Glomerular visceral epithelial cell (primary cell): ENCODE data around the gene ATP6V1G1.

Experiments
- DNase-seq: peaks from one replicate; pipeline ENCODE4 v3.0.0-alpha.2; 2016; ENCODE audit errors: extremely low spot score

ATP6V1G1 gene

GRCh38 chr9:114587345-114588202 is at the start of gene ATP6V1G1:
Gene ATP6V1G1, plus strand, starts transcription at chr9:114587769. Its CDS starts 70 bp downstream, at chr9:114587839.
- DNase-seq: peak; percentile 99

- DNase-seq: no peak
Measured at GRCh38 chr9:114538241-114538640, 49.3 kb upstream of the ATP6V1G1 start.

GRCh38 chr9:114539701-114540380 is 47.7 kb upstream of the ATP6V1G1 start:
- no peak for DNase-seq

DNA sequence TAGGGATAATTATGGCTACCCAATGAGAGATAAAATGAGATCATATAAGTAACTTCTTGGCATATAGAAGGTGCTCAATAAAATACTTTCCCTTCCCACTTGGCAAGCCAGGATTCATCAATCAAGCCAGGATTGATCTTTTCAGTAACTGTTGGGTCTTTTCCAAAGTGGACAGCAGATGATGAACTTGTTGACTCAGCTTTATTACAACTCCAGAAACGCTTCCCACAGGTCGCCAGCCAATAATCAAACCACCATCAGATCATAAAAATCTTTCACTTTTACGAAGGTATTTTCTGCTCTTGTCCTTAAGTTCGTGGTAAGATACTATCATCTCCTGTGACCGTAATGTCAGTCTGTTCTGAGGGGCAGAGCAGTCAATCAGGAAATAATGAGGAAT is 42.5 kb upstream of the ATP6V1G1 start:
- no peak for DNase-seq

- DNase-seq: no peak
Measured at GRCh38 chr9:114546851-114547250, 40.7 kb upstream of the ATP6V1G1 start.

GRCh38 chr9:114549697-114550330 is 37.8 kb upstream of the ATP6V1G1 start:
- no peak for DNase-seq

GRCh38 chr9:114551750-114552685 is 35.6 kb upstream of the ATP6V1G1 start:
- DNase-seq: peak; percentile 96

- no peak for DNase-seq
Measured at GRCh38 chr9:114552706-114553105, 34.9 kb upstream of the ATP6V1G1 start.

DNA sequence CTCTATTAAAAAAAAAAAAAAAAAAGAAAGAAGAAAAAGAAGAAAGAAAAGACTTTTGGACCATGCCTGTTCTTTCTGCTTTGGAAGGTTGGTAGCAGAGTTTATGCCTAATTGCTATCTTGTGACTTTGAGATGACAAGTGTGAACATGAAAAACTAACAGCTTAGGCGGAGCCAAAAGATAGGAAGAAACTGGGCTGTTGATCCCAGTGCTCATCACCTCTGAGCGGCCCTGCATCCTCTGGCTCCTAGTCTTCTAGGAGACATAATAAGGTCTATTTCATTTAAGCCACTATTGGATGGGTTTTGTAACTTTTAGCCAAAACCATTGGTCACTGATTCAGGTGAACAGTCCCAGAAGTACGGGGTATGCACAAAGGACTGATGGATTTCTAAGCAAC is 34.4 kb upstream of the ATP6V1G1 start:
- no peak for DNase-seq

GRCh38 chr9:114555696-114556095 is 31.9 kb upstream of the ATP6V1G1 start:
- no peak for DNase-seq

DNA sequence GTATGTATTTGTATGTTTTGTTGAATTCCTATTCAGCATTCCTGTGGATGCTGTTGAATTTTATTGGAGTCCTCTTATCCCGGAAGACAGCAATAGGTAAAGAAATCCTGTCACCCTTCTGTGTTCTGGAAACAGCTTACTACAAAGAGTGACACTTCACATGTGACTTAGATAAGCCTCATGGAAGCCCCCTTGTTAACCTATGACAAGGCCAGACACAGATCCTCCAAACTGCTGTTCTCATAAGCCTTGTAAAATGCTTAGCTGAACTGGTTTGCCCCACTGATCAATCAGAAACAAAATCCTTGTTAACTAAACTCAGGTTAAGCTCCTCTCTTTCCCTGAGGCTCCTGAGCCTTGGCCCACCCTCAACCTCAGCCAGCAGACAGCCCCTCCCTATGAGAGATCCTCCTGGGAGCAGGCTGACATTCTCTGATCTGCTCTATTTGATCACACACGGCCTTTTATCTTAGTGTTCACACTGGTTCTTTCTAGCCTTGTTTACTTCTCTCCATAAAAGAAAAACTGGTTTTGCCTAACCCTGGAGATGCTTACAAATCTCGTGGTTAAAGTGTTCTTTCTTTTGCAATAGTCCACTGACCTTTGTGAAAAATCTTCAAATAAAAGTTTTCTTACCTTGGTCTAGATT is 29.4 kb upstream of the ATP6V1G1 start:
- no peak for DNase-seq

- no peak for DNase-seq
Measured at GRCh38 chr9:114559830-114560513, 27.6 kb upstream of the ATP6V1G1 start.

DNA sequence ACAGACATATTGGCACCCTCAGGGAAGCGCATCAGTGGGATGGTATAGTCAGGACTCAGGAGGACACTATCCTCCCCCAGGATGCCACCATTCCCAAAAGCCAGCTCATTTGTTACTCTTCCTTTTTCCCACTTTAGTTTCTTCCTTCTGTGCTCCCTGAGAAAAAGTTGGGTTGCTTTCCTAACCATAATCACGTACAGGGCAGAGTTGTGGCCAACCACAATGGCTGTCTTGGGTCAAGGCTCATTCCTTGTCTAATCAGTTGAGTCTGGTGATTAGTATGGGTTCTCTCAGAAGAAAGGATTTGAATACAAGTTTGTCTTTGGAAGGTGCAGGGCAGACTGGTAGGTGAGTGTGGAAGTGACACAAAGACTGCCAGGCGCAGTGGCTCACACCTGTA is 26.6 kb upstream of the ATP6V1G1 start:
- DNase-seq: peak; percentile 59

DNA sequence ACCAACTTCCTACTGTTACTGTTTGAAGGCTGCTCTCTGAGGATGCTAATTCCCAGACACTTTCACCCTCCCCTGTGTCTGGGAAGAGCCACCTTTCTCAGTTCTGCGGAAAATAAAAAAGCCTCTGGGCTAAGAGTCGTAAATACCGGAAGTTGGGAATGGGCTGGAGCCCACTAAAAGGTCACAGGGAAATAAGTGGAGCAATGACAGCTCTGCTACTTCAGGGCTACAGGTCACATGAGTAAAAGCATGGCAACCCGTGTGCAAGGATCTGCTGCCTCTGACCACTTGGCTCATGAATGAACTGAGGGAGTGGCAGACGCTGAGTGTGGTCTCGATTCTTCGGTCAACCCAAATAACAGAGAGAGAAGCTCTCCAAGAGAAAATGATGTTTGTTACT is 25.8 kb upstream of the ATP6V1G1 start:
- DNase-seq: no peak

DNA sequence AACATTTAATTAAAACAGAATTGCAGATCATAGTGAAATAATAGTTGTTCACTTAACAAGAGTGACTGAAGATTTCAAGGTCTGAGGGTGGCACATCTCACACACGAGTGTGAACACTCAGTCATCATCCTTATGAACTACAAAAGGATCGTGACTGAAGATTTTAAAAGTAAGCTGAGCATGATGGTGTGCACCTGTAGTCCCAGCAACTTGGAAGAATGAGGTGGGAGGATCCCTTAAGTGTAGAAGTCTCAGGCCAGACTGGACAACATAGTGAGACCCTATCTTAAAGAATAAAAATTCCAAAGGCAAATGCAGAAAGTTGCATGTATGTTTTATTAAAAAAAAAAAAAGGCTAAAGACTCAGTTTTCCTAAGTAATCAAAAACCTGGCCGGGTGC is 22.4 kb upstream of the ATP6V1G1 start:
- DNase-seq: no peak

- DNase-seq: no peak
Measured at GRCh38 chr9:114570742-114571141, 16.8 kb upstream of the ATP6V1G1 start.

DNA sequence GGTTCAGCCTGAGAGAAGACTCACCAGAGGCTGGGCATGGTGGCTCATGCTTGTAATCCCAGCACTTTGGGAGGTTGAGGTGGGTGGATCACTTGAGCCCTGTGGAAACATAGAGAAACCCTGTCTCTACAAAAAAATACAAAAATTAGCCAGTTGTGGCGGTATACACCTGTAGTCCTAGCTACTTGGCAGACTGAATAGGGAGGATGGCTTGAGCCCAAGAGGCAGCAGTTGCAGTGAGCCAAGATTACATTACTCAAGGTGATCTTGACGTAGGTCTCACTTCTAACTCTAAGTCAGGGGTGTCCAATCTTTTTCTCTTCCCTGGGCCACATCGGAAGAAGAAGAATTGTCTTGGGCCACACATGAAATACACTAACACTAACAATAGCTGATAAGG is 16.2 kb upstream of the ATP6V1G1 start:
- DNase-seq: no peak

- DNase-seq: no peak
Measured at GRCh38 chr9:114572199-114572598, 15.4 kb upstream of the ATP6V1G1 start.

DNA sequence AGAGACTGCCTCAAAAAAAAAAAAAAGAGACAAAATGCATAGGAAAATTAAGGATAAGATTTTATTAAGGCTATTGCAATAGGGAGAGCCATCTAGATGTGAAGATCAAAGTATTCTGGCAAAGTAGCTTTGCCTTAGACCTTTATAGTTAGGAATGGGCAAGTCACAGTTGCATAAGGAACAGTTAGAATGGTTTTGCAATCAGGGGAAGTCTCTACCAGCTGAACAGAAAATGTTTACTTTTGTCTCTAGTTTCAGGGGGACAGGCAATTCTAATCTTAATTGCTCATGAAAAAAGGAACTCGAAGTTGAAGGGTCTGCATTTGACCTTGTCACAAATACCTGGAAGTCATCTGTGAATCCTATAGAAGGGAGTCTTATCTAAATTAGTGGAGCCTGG is 13.1 kb upstream of the ATP6V1G1 start:
- no peak for DNase-seq

DNA sequence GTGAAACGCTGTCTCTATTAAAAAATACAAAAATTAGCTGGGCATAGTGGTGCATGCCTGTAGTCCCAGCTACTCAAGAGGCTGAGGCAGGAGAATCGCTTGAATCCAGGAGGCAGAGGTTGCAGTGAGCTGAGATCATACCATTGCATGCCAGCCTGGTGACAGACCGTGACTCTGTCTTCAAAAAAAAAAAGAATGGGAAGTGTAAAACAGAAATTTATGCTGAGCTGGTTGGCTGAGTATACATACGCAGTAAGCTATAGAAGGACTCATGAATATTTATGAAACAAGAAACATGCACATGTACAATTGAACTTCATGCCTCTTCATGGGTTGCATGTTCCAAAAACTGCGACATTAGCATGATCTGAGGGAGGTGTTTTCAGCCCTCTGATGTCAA is 10.8 kb upstream of the ATP6V1G1 start:
- DNase-seq: peak; percentile 31
